Neural cell (in vitro differentiated cells): ENCODE data around the gene CANT1. TPM values are rescaled to one million over a fixed set of nuclear protein-coding genes. Genes with fewer than 3 reads are reported as not detected.

ENCODE experiments used
- H2AFZ ChIP-seq: fragments of 200-600, 300-800 bp; sonication (generic), shearing (Covaris generic); 2 replicates; pipeline ENCODE4 v1.6.0; 2014; ENCODE audit warnings: low read depth, mild to moderate bottlenecking, antibody characterized with exemption, low read length, moderate library complexity
- H3F3A ChIP-seq: fragments of 200-600 bp; shearing (Covaris generic); 2 replicates; pipeline ENCODE4 v1.6.1; 2016; ENCODE audit warnings: mild to moderate bottlenecking, moderate library complexity, mixed read lengths, antibody characterized with exemption, low read length; ENCODE audit not compliant: insufficient read depth, poor library complexity, severe bottlenecking
- H3K27ac ChIP-seq: fragments of 200-600, 300-800 bp; sonication (generic), shearing (Covaris generic); 2 replicates; pipeline ENCODE4 v1.5.1; 2014; ENCODE audit warnings: mild to moderate bottlenecking, low read length, moderate library complexity
- H3K27me3 ChIP-seq: fragments of 300-800, 200-600 bp; sonication (generic), shearing (Covaris generic); 2 replicates; pipeline ENCODE4 v1.6.0; 2014; ENCODE audit warnings: mild to moderate bottlenecking, low read depth, low read length, moderate library complexity; ENCODE audit not compliant: insufficient read depth
- H3K36me3 ChIP-seq: fragments of 300-800, 200-600 bp; sonication (generic), shearing (Covaris generic); 2 replicates; pipeline ENCODE4 v1.5.1; 2014; ENCODE audit warnings: mild to moderate bottlenecking, antibody characterized with exemption, low read length, moderate library complexity; ENCODE audit not compliant: insufficient read depth
- H3K4me2 ChIP-seq: fragments of 300-800, 200-600 bp; sonication (generic), shearing (Covaris generic); 2 replicates; pipeline ENCODE4 v1.6.0; 2014; ENCODE audit warnings: mild to moderate bottlenecking, low read length
- H3K4me3 ChIP-seq: fragments of 300-800, 200-600 bp; sonication (generic), shearing (Covaris generic); 2 replicates; pipeline ENCODE4 v1.5.1; 2014; ENCODE audit warnings: mild to moderate bottlenecking, low read length, moderate library complexity
- H3K79me2 ChIP-seq: fragments of 200-600 bp; shearing (Covaris generic); replicated peaks from 2 replicates; pipeline ENCODE4 v1.6.0; 2014; ENCODE audit warnings: mild to moderate bottlenecking, low read length, moderate library complexity; ENCODE audit not compliant: insufficient read depth
- H3K9ac ChIP-seq: fragments of 300-800, 200-600 bp; sonication (generic), shearing (Covaris generic); 2 replicates; pipeline ENCODE4 v1.6.1; 2016; ENCODE audit warnings: mild to moderate bottlenecking, low read length, mixed read lengths
- H3K9me2 ChIP-seq: fragments of 200-600 bp; shearing (Covaris generic); 2 replicates; pipeline ENCODE4 v1.6.1; 2016; ENCODE audit warnings: mild to moderate bottlenecking, low read length, mixed read lengths; ENCODE audit not compliant: insufficient read depth
- H3K9me3 ChIP-seq: fragments of 200-600, 300-800 bp; sonication (generic), shearing (Covaris generic); 2 replicates; pipeline ENCODE4 v1.6.1; 2016; ENCODE audit warnings: mild to moderate bottlenecking, mixed run types, low read length, moderate library complexity, mixed read lengths
- H4K20me1 ChIP-seq: fragments of 200-600 bp; shearing (Covaris generic); 2 replicates; pipeline ENCODE4 v1.6.1; 2016; ENCODE audit warnings: mild to moderate bottlenecking, mixed run types; ENCODE audit not compliant: insufficient read depth
- CTCF ChIP-seq: fragments of 450-650 bp; IDR thresholded peaks from 2 replicates; pipeline ENCODE4 v1.5.1; 2014; ENCODE audit warnings: antibody characterized with exemption, mild to moderate bottlenecking, moderate library complexity; ENCODE audit not compliant: poor library complexity, severe bottlenecking
- EP300 ChIP-seq: fragments of 450-650 bp; conservative IDR thresholded peaks from 2 replicates; pipeline ENCODE4 v1.6.1; 2014; ENCODE audit warnings: antibody characterized with exemption, mild to moderate bottlenecking, moderate library complexity; ENCODE audit not compliant: poor library complexity, severe bottlenecking
- EZH2 ChIP-seq: fragments of 200-600, 300-800 bp; shearing (Covaris generic), sonication (generic); IDR thresholded peaks from 2 replicates; pipeline ENCODE4 v1.6.1; 2014; ENCODE audit warnings: antibody characterized with exemption, low read length, borderline replicate concordance, mild to moderate bottlenecking; ENCODE audit not compliant: insufficient read depth, poor library complexity, severe bottlenecking
- MXI1 ChIP-seq: fragments of 450-650 bp; conservative IDR thresholded peaks from 2 replicates; pipeline ENCODE4 v1.6.1; 2014; ENCODE audit warnings: antibody characterized with exemption, mild to moderate bottlenecking; ENCODE audit not compliant: poor library complexity, severe bottlenecking
- POLR2AphosphoS5 ChIP-seq: IDR thresholded peaks from 2 replicates; pipeline ENCODE4 v1.6.1; 2012
- RAD21 ChIP-seq: fragments of 450-650 bp; conservative IDR thresholded peaks from 2 replicates; pipeline ENCODE4 v1.6.1; 2014; ENCODE audit warnings: antibody characterized with exemption, mild to moderate bottlenecking, moderate library complexity
- REST ChIP-seq: IDR thresholded peaks from 2 replicates; pipeline ENCODE4 v1.6.1; 2012; ENCODE audit warnings: borderline replicate concordance
- SMC3 ChIP-seq: fragments of 450-650 bp; conservative IDR thresholded peaks from 2 replicates; pipeline ENCODE4 v1.6.1; 2014; ENCODE audit warnings: antibody characterized with exemption, mild to moderate bottlenecking, moderate library complexity; ENCODE audit not compliant: poor library complexity
- TAF1 ChIP-seq: IDR thresholded peaks from 2 replicates; pipeline ENCODE4 v1.6.1; 2012; ENCODE audit warnings: low read depth
- polyA plus RNA-seq: library from polyadenylated mRNA; depleted of rRNA; stranded (reverse); fragments of >200 nt; gene quantifications from 2 replicates; pipeline ENCODE4 v1.2.3, GENCODE V29; 2014

CANT1 gene
- polyA plus RNA-seq, 1 donor from 2014 or later, result 17.7 TPM

GRCh38 chr17:78986649-78987328 lies 22.8 kb downstream of the CANT1 start:
- H3K9ac ChIP-seq, result no peak overlapping the region
- H3K4me2 ChIP-seq, result no peak overlapping the region
- H3F3A ChIP-seq, result no peaks in the 10 kb centered on the region
- H3K27ac ChIP-seq, result no peak overlapping the region
- TF ChIP-seq EP300 (no peak), REST (no peak), POLR2AphosphoS5 (no peak), CTCF (no peak), EZH2 (no peak), SMC3 (no peak), TAF1 (no peak), MXI1 (no peak), RAD21 (no peak)
- no peaks in the 10 kb centered on the region for H3K9me2 ChIP-seq
- H3K36me3 ChIP-seq, result no peaks in the 10 kb centered on the region
- H3K27me3 ChIP-seq, result no peaks in the 10 kb centered on the region
- no peaks in the 10 kb centered on the region for H4K20me1 ChIP-seq
- H2AFZ ChIP-seq, result no peak overlapping the region
- H3K4me3 ChIP-seq, result no peak overlapping the region
- no peaks in the 10 kb centered on the region for H3K9me3 ChIP-seq
- no peaks in the 10 kb centered on the region for H3K79me2 ChIP-seq

- H3K4me3 ChIP-seq, result no peak overlapping the region
- H3K79me2 ChIP-seq, result no peaks in the 10 kb centered on the region
- no peak for TF ChIP-seq EP300
- no peak for TF ChIP-seq EZH2
- no peak for TF ChIP-seq POLR2AphosphoS5
- no peak for TF ChIP-seq MXI1
- no peak for TF ChIP-seq CTCF
- TF ChIP-seq RAD21, result no peak
- no peak for TF ChIP-seq TAF1
- TF ChIP-seq REST, result no peak
- no peak for TF ChIP-seq SMC3
- no peak overlapping the region for H2AFZ ChIP-seq
- no peak overlapping the region for H3K27ac ChIP-seq
- H3K9ac ChIP-seq, result no peak overlapping the region
- H3K4me2 ChIP-seq, result no peak overlapping the region
- H3K27me3 ChIP-seq, result no peaks in the 10 kb centered on the region
- no peaks in the 10 kb centered on the region for H3K9me3 ChIP-seq
- H3K9me2 ChIP-seq, result no peaks in the 10 kb centered on the region
- H4K20me1 ChIP-seq, result no peaks in the 10 kb centered on the region
- no peaks in the 10 kb centered on the region for H3F3A ChIP-seq
- H3K36me3 ChIP-seq, result no peaks in the 10 kb centered on the region
Observed at GRCh38 chr17:78986048-78986648, 23.4 kb downstream of the CANT1 start.
